Sigmoid colon (tissue), 7 donors: ENCODE measurements around the gene DCDC2C. TPM values are rescaled to one million over a fixed set of nuclear protein-coding genes. Genes with fewer than 3 reads are reported as not detected.

ENCODE experiments used
- DNase-seq: peaks from one replicate; pipeline ENCODE4 v3.0.0-alpha.2; 2019
- H3K27ac ChIP-seq, 4 donors: fragments of 200-600 bp; sonication (generic); one replicate each; pipeline ENCODE4 v1.5.1; 2016 to 2019; ENCODE audit warnings: mild to moderate bottlenecking in 1 of 4
- H3K27me3 ChIP-seq, 3 donors: fragments of 200-600 bp; sonication (generic); one replicate each; pipeline ENCODE4 v1.5.1; 2019; ENCODE audit warnings: mild to moderate bottlenecking in 1 of 3
- H3K36me3 ChIP-seq, 4 donors: fragments of 200-600 bp; sonication (generic); one replicate each; pipeline ENCODE4 v1.5.1; 2016 to 2019
- H3K4me1 ChIP-seq, 4 donors: fragments of 200-600 bp; sonication (generic); one replicate each; pipeline ENCODE4 v1.5.1; 2017 to 2019
- H3K4me3 ChIP-seq, 4 donors: fragments of 200-600 bp; sonication (generic); one replicate each; pipeline ENCODE4 v1.5.1; 2017 to 2019; ENCODE audit warnings: mild to moderate bottlenecking in 2 of 4, moderate library complexity in 1 of 4
- H3K9me3 ChIP-seq, 4 donors: fragments of 200-600 bp in 3 of 4; sonication (generic) in 3 of 4; one replicate each; pipeline versions ENCODE4 v1.5.1 to v1.6.1; 2013 to 2019
- EP300 ChIP-seq, 4 donors: sonication (generic); formaldehyde crosslinking; IDR thresholded peaks; one replicate each; pipeline ENCODE4 v1.6.1; 2017; ENCODE audit warnings: antibody characterized with exemption in 4 of 4
- POLR2A ChIP-seq, 2 donors: fragments of 450-650 bp; IDR thresholded peaks; one replicate each; pipeline ENCODE4 v1.6.1; 2016; ENCODE audit warnings: antibody characterized with exemption in 2 of 2, mild to moderate bottlenecking in 2 of 2, moderate library complexity in 2 of 2
- POLR2AphosphoS5 ChIP-seq, 4 donors: sonication (generic); formaldehyde crosslinking; IDR thresholded peaks; one replicate each; pipeline ENCODE4 v1.6.1; 2017; ENCODE audit warnings: antibody characterized with exemption in 4 of 4
- WGBS, 2 donors: extraction: QIAGEN DNeasy Blood & Tissue Kit; methylation state at CpG; one replicate each; pipeline ENCODE4 v1.1.7; 2013; 5-methylcytosine and 5-hydroxymethylcytosine counted together
- intact Hi-C: fragments of 100-400 bp; cut with DNase I; formaldehyde crosslinking; loops from one replicate; pipeline ENCODE4 v1.15.1; 2023
- polyA plus RNA-seq, 3 donors: library from polyadenylated mRNA; stranded (reverse); fragments of 200-250 nt; gene quantifications; one replicate each; pipeline ENCODE4 v1.2.3, GENCODE V29; 2013
- total RNA-seq, 4 donors: library from RNA; depleted of rRNA; stranded (reverse); fragments of >200 nt; gene quantifications; one replicate each; pipeline ENCODE4 v1.1.0, GENCODE V29; 2016
- TF ChIP-seq, protein P1 (sequence below), 4 experiments: fragments of 450-650 bp in 3 of 4; fragments of 200-600 bp in 1 of 4; IDR thresholded peaks; one replicate each; pipeline ENCODE4 v1.5.1; 2016 to 2019; ENCODE audit warnings: antibody characterized with exemption in 4 of 4, mild to moderate bottlenecking in 3 of 4, moderate library complexity in 2 of 4
- donor health status: healthy with polysubstance abuse.
- donor health status: Bipolar disorder and iron deficiency.
- donor health status: healthy.

DCDC2C gene
- total and polyA plus RNA-seq, 7 donors = 0.33 TPM; not detected in 6

- 83% methylated on average over 16 of the region's 16 CpGs for WGBS, 2 donors
- H3K4me1 ChIP-seq = peaks cover 0 to 17% (median 14%) of the 10 kb centered on the region in 4 donors
- TF ChIP-seq, protein P1, sequence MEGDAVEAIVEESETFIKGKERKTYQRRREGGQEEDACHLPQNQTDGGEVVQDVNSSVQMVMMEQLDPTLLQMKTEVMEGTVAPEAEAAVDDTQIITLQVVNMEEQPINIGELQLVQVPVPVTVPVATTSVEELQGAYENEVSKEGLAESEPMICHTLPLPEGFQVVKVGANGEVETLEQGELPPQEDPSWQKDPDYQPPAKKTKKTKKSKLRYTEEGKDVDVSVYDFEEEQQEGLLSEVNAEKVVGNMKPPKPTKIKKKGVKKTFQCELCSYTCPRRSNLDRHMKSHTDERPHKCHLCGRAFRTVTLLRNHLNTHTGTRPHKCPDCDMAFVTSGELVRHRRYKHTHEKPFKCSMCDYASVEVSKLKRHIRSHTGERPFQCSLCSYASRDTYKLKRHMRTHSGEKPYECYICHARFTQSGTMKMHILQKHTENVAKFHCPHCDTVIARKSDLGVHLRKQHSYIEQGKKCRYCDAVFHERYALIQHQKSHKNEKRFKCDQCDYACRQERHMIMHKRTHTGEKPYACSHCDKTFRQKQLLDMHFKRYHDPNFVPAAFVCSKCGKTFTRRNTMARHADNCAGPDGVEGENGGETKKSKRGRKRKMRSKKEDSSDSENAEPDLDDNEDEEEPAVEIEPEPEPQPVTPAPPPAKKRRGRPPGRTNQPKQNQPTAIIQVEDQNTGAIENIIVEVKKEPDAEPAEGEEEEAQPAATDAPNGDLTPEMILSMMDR (IDR thresholded peaks at IDR 0.05) = no peak
- no peaks in the 10 kb centered on the region for H3K36me3 ChIP-seq
- no peak for DNase-seq
- H3K27ac ChIP-seq = no peak overlapping the region
- H3K27me3 ChIP-seq = no peaks in the 10 kb centered on the region
- H3K4me3 ChIP-seq = no peak overlapping the region
- intact Hi-C loops = no loop called here
- no peaks in the 10 kb centered on the region for H3K9me3 ChIP-seq
Measured at GRCh38 chr2:3864943-3865865, 161.8 kb downstream of the DCDC2C start.

- Histone ChIP-seq H3K4me3 (no peak overlapping the region), H3K27me3 (no peaks in the 10 kb centered on the region), H3K9me3 (no peaks in the 10 kb centered on the region), H3K27ac (no peak overlapping the region), H3K4me1 (peaks cover 0 to 17% (median 14%) of the 10 kb centered on the region in 4 donors), H3K36me3 (no peaks in the 10 kb centered on the region)
- DNase-seq = no peak
- TF ChIP-seq, protein P1 (IDR thresholded peaks at IDR 0.05) = no peak
- TF ChIP-seq POLR2AphosphoS5 (IDR thresholded peaks at IDR 0.05) (no peak), EP300 (IDR thresholded peaks at IDR 0.05) (no peak), POLR2A (IDR thresholded peaks at IDR 0.05) (no peak)
- WGBS, 2 donors = 48 to 73% methylated on average over 5 of the region's 5 CpGs
- intact Hi-C loops = no loop called here
Measured at GRCh38 chr2:3867469-3867868, 164.1 kb downstream of the DCDC2C start.

- Histone ChIP-seq H3K36me3 (no peaks in the 10 kb centered on the region), H3K27ac (no peak overlapping the region), H3K4me3 (no peak overlapping the region), H3K4me1 (peaks cover 0 to 17% (median 14%) of the 10 kb centered on the region in 4 donors), H3K27me3 (no peaks in the 10 kb centered on the region), H3K9me3 (no peaks in the 10 kb centered on the region)
- no peak for DNase-seq
- WGBS, 2 donors = 69 to 71% methylated on average over 14 of the region's 14 CpGs
- intact Hi-C loops = no loop called here
- TF ChIP-seq POLR2AphosphoS5 (IDR thresholded peaks at IDR 0.05) = no peak
- no peak for TF ChIP-seq POLR2A (IDR thresholded peaks at IDR 0.05)
- TF ChIP-seq EP300 (IDR thresholded peaks at IDR 0.05) = no peak
Measured at GRCh38 chr2:3868012-3868805, 164.8 kb downstream of the DCDC2C start.

- Histone ChIP-seq H3K27ac (no peak overlapping the region), H3K4me1 (peaks cover 0 to 12% (median 9%) of the 10 kb centered on the region in 4 donors), H3K36me3 (no peaks in the 10 kb centered on the region), H3K9me3 (no peaks in the 10 kb centered on the region), H3K27me3 (no peaks in the 10 kb centered on the region), H3K4me3 (no peak overlapping the region)
- intact Hi-C loops = no loop called here
- TF ChIP-seq EP300 (IDR thresholded peaks at IDR 0.05) = no peak
- WGBS, 2 donors = 67 to 78% methylated on average over 7 of the region's 7 CpGs
- DNase-seq = no peak
Measured at GRCh38 chr2:3870222-3870621, 166.8 kb downstream of the DCDC2C start.

DNA sequence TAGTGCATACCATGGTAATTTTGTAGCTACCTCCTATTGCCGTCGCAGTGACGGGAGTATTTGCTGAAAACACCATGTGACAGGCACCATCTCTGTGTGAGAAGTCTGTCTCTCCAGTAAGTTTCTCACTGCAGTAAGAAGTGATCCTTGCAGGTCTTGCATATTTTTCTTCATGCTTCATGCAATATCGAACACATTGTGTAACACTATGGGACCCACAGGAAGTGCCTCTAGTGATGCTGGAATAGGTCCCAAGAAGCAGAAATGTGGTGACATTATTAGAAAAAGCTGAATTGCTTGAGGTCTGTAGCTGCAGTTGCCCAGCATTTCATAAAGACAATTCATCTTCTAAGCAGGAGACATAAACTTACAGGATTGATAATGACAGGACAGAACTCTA is 167.6 kb downstream of the DCDC2C start:
- peaks cover 0 to 4% (median 3%) of the 10 kb centered on the region in 4 donors for H3K4me1 ChIP-seq
- TF ChIP-seq EP300 (IDR thresholded peaks at IDR 0.05) (no peak), POLR2AphosphoS5 (IDR thresholded peaks at IDR 0.05) (no peak), POLR2A (IDR thresholded peaks at IDR 0.05) (no peak)
- TF ChIP-seq, protein P1 (IDR thresholded peaks at IDR 0.05) = no peak
- intact Hi-C loops = no loop called here
- H3K4me3 ChIP-seq = no peak overlapping the region
- H3K9me3 ChIP-seq = no peaks in the 10 kb centered on the region
- DNase-seq = no peak
- no peaks in the 10 kb centered on the region for H3K27me3 ChIP-seq
- 89 to 91% methylated on average over 4 of the region's 4 CpGs for WGBS, 2 donors
- no peaks in the 10 kb centered on the region for H3K36me3 ChIP-seq
- no peak overlapping the region for H3K27ac ChIP-seq
